Activated T-cell treated with anti-CD3 and anti-CD28 coated beads, Interleukin-2, amount 50 U/mL, for 4 hours (primary cell): Measurements from ENCODE around the gene ULBP3. TPM values are rescaled to one million over a fixed set of nuclear protein-coding genes. Genes with fewer than 3 reads are reported as not detected.
"Not testable (repeated sequence)": the region's sequence is repeated elsewhere in the genome, so short reads cannot be mapped to it uniquely, and the experiment has no call there.

Experiments used
- ATAC-seq, 2 donors: fragments of 200-7000 bp; cut with Tn5 transposase; one replicate each; pipeline ENCODE4 v1.10.0; 2021
- DNase-seq: peaks from one replicate; pipeline ENCODE4 v3.0.0-alpha.2; 2020
- H3K27me3 Mint-ChIP-seq: one replicate; pipeline ENCODE4 v1.8.0; 2021; ENCODE audit warnings: low read depth, mixed read lengths
- H3K36me3 Mint-ChIP-seq: one replicate; pipeline ENCODE4 v1.8.0; 2022; ENCODE audit warnings: mixed read lengths; ENCODE audit not compliant: insufficient read depth
- H3K4me1 Mint-ChIP-seq: one replicate; pipeline ENCODE4 v1.8.0; 2021; ENCODE audit warnings: low read depth, mixed read lengths
- H3K4me3 Mint-ChIP-seq: one replicate; pipeline ENCODE4 v1.8.0; 2021; ENCODE audit warnings: mild to moderate bottlenecking, moderate library complexity, mixed read lengths
- H3K9me3 Mint-ChIP-seq: one replicate; pipeline ENCODE4 v1.8.0; 2021; ENCODE audit warnings: mixed read lengths
- total RNA-seq, 3 donors: library from RNA; stranded (reverse); gene quantifications; one replicate each; pipeline ENCODE4 v1.2.1, GENCODE V29; 2021

ULBP3 gene
- total RNA-seq, 3 donors from 2014 or later = 0.40 to 1.1 (median 0.63) TPM

DNA sequence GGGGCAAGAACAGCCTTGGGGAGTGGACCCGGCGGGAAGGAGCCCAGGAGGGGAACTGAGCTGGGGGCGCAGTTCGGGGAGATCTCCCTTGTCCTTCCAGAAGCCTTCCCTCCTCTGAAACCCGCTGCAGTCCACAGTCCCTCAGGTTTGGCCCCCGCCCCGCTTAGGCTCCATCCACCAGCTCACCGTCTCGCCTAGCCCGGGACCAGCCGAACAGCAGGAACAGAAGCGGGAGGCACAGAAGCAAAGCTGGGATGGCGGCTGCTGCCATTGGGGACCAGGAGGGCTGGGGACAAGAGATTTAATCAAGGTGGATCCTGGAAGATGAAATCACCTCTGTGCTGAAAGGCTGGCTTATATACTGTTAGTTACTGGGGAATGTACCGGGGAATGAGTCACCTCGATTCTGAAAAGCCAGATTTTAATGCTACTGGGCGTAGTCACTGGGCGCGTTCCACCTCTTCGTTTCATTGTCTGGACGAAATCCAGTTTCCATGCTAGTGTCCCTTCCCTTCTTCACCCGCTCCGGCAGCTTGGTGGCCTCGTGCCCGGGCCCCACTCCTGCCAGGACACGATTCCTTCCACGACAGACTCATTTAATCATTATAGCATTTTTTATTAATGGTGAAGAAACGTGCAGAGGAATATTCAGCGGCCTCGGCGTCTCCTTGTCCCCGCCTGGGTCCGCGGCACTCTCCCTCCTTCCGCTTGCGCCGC lies 43.6 kb downstream of the ULBP3 start, which contains the start of gene RAET1L:
TSS of gene RAET1L (minus strand) at position 332 of the 717 bp plus-strand sequence. CDS start at position 271, 61 bp downstream.
- ATAC-seq (peak; percentile 93 to 96), DNase-seq (no peak)
- no peak within 1 kb of the TSS for H3K4me3 Mint-ChIP-seq
- peaks cover 6% of the 10 kb centered on the region for H3K4me1 Mint-ChIP-seq
- peaks cover 53% of the 10 kb centered on the region for H3K27me3 Mint-ChIP-seq
- no peaks in the 10 kb centered on the region for H3K9me3 Mint-ChIP-seq
- no peaks in the 10 kb centered on the region for H3K36me3 Mint-ChIP-seq

DNA sequence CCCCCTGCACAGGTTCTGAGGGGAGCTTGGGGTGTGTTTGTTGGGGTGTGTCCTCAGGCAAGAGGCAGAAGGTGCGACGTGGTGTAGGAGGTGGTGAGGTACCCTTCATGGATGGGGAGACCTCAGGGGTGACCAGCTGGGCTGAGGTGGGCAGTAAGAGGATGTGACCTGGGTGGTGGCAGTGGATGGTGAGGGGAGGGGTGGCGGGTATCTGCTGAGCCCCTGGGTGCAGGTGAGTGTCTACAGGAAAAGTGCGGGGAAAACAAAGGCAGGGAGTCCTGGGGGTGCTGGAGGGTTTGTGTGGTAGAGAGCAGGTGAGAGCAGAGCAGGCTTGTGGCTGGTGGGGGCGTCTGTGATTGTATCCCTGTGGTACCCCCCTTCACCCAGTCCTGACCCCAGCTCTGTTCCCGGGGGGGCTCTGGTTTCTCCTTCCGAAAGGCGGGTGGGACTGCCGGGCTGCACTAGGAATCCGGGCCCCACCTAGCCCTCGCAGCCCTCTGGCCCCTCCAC lies 44.2 kb downstream of the ULBP3 start:
- Mint-ChIP-seq H3K27me3 (peaks cover 54% of the 10 kb centered on the region), H3K4me3 (no peak overlapping the region)

DNA sequence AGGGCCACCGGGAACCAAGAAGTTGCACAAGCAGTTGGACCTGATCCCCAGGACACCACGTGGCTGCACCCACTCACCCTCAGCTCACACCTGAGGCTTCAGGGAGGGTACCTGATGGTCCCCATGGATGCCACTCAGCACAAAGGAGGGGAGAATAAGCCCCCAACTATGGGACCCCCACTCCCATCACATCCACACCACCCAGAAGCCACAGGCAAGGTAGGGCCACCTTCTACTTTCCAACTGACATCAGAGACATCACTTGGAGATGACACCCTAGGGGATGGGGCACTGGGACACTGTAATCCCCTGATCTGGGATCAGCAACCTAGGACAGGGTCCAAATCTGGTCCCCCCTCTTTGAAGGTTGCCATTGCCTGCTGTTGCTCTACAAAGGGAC lies 44.9 kb downstream of the ULBP3 start:
- H3K27me3 Mint-ChIP-seq = peaks cover 58% of the 10 kb centered on the region
- H3K9me3 Mint-ChIP-seq, H3K4me3 Mint-ChIP-seq, DNase-seq, H3K4me1 Mint-ChIP-seq, H3K36me3 Mint-ChIP-seq, ATAC-seq: not testable (repeated sequence)

More for the DNA sequence above, 44.2 kb downstream of the ULBP3 start:
- Mint-ChIP-seq H3K9me3 (no peaks in the 10 kb centered on the region), H3K36me3 (no peaks in the 10 kb centered on the region), H3K4me1 (peaks cover 6% of the 10 kb centered on the region)
- ATAC-seq = no peak
- DNase-seq = no peak

DNA sequence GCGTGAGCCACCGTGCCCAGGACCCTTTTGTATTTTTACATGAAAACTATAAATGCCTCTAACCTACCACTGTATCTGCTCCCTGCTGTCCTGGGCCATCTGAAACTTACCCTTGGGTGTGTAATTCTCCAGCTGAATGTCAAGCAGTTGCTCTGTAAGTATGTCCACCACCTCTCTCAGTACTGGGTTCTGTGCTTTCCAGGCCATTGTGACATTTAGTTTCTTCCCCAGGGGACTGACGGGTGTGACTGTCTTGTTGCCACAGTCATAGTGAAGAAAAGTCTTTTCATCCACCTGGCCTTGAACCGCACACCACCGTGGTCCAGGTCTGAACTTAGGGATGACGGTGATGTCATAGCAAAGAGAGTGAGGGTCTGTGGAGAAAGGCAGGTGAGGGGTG lies 47.1 kb downstream of the ULBP3 start:
- peaks cover 59% of the 10 kb centered on the region for H3K27me3 Mint-ChIP-seq
- DNase-seq, H3K9me3 Mint-ChIP-seq, H3K36me3 Mint-ChIP-seq, H3K4me3 Mint-ChIP-seq, H3K4me1 Mint-ChIP-seq, ATAC-seq: not testable (repeated sequence)

DNA sequence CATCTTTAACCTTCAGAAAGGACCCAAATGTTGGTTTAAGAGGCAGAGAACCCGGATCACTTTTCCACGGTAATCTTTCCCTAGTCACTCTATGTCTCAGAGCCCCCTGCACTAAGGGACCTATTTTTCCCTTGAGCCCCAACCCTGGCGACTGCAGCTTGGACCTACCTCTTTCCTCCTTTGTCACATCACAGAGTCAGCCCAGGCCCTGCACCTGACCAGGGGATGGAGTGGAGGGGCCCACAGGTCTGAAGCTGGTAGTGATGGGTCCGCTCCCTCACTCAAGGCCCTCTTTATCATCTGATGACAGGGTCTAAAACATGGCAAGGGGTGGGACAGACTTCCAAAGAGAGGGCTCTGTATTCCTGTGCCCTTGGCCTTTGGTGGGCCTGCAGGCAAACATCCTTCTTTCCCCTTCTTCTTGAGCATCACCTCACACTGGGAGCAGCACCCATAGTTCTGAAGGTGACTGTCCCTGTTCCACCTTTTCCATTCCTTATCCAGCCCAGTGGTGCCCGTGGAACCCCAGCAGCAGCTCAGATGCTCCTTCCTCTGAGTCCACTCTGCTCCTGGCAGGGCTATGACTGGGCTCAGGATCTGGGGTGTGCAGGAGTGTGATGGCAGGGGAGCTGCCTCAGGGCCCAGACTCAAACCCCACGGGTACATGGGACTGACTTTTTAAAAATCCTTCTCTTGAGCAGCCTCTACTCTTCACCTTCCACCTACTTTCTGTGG lies 49.9 kb downstream of the ULBP3 start:
- Mint-ChIP-seq H3K4me3 (no peak overlapping the region), H3K4me1 (peaks cover 18% of the 10 kb centered on the region), H3K9me3 (no peaks in the 10 kb centered on the region), H3K36me3 (no peaks in the 10 kb centered on the region), H3K27me3 (peaks cover 58% of the 10 kb centered on the region)
- no peak for DNase-seq
- ATAC-seq = no peak

DNA sequence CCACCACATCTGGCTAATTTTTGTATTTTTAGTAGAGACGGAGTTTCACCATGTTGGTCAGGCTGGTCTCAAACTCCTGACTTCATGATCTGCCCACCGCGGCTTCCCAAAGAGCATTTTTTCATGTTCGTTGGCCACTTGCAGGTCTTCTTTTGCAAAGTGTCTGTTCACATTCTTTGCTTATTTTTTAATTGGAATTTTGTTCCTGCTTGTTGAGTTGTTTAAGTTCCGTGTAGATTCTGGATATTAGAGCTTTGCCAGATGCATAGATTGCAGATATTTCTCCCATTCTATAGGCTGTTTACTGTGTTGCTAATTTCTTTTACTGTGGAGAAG lies 51.8 kb downstream of the ULBP3 start:
- not testable (repeated sequence) for H3K36me3 Mint-ChIP-seq, H3K9me3 Mint-ChIP-seq, ATAC-seq, H3K4me3 Mint-ChIP-seq, DNase-seq
- Mint-ChIP-seq H3K27me3 (peaks cover 70% of the 10 kb centered on the region), H3K4me1 (peaks cover 21% of the 10 kb centered on the region)

DNA sequence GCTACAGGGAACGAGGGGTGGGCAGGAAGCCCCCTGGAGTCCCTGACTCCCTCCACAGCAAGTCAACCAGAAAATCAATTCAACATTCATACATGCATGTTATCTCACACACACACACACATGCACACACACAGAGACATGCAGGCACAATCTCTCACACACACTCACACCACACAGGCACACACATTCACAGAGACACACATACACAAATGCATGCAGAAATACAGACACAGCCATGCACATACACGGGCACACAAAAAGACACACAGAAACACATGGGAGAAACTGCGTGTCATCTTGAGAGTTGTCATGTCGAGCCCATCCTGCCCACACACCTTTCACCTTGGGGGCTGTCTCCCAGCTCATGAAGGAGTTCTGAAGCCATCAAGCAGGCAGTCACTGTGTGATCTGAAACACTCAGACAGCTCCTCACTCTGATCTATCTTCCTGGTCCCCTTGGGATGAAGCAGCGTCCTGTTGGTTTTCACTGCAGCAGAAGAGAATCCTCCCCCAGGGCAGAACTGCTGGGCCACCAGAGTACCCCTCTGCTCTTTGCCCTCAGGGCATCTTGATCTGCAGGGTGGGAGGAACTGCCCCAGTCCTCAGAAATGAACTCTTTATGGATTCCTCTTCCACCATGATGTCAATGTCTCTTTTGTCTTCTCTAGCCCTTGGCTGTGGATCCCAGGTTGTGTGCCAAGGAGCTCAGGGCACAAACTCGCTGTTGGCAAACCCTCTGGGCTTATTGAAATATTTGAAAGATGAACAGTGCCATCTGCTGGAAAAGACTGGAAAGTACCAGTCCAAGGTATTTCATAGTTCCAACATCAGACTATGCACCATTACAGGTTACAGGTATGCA lies 52.4 kb downstream of the ULBP3 start:
- DNase-seq (peak; percentile 43), ATAC-seq (peak; percentile 74 to 76)
- no peaks in the 10 kb centered on the region for H3K9me3 Mint-ChIP-seq
- H3K4me1 Mint-ChIP-seq = peaks cover 21% of the 10 kb centered on the region
- peaks cover 73% of the 10 kb centered on the region for H3K27me3 Mint-ChIP-seq
- no peaks in the 10 kb centered on the region for H3K36me3 Mint-ChIP-seq
- no peak overlapping the region for H3K4me3 Mint-ChIP-seq

DNA sequence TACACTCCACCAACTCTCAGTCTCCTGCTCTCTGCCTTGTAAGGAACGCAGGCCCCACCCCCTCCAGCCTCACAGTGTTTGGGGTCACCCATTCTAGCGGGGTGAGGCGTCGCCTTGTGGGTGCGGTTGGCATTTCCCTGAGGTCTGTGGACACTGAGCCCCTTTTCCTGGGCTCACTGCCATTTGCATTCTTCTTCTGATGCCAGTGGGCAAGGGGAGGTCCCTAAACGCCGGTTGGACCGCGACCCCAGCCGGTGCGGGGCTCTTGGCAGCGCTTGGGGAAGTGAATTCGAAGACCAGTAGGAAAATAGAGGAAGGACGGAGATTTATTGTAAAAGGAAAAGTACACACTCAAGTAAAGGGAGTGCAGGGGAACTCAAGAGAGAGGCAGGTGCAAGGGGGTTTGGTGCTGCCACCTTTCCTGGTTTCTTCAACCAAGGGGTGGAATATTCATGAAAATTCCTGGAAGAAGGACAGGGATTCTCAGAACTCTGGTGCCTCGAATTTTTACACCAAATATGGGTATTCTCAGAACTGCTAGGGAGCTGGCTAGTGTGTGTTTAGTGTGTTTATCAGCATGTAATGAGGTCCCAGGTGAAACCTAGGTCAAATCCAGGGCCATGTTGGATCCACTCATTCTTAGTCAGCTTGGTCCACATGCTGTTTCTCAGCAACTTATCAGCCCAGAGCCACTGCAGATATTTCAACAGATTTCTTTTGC lies 53.5 kb downstream of the ULBP3 start:
- H3K9me3 Mint-ChIP-seq, ATAC-seq, DNase-seq, H3K36me3 Mint-ChIP-seq, H3K4me3 Mint-ChIP-seq: not testable (repeated sequence)
- peaks cover 21% of the 10 kb centered on the region for H3K4me1 Mint-ChIP-seq
- H3K27me3 Mint-ChIP-seq = peaks cover 77% of the 10 kb centered on the region

DNA sequence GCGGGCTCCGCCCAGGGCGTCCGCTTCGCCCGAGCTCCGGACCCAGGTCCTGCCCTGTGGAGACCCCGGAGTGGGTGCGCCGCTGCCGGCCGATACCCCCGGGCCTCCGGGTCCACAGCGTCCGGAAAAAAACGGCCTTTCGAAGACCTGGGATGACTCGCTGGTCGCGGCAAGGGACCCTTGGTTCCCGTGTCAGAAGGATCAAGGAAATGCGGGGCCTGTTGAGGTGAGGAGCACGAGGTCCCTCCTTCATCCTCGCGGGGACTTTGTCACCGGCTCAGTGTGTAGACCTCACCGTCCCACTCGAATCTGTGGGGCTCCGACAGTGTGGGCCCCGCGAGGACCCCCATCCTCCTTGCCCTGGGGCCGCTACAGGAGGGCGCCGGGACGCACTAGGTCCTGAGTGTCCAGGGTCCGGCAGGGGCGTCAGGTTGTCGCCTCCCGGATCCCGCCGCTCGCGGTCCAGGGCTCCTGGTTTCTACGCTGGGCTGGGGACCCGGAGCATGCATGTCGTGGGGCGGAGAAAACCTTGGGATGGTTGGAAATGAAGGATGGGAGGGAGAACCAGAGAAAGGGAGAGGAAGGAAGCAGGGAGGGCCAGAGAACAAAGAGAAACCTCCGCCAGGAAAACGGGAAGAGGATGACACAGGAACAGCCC lies 54.2 kb downstream of the ULBP3 start:
- not testable (repeated sequence) for H3K36me3 Mint-ChIP-seq, H3K4me3 Mint-ChIP-seq, DNase-seq, ATAC-seq, H3K9me3 Mint-ChIP-seq
- peaks cover 82% of the 10 kb centered on the region for H3K27me3 Mint-ChIP-seq
- H3K4me1 Mint-ChIP-seq = peaks cover 21% of the 10 kb centered on the region

DNA sequence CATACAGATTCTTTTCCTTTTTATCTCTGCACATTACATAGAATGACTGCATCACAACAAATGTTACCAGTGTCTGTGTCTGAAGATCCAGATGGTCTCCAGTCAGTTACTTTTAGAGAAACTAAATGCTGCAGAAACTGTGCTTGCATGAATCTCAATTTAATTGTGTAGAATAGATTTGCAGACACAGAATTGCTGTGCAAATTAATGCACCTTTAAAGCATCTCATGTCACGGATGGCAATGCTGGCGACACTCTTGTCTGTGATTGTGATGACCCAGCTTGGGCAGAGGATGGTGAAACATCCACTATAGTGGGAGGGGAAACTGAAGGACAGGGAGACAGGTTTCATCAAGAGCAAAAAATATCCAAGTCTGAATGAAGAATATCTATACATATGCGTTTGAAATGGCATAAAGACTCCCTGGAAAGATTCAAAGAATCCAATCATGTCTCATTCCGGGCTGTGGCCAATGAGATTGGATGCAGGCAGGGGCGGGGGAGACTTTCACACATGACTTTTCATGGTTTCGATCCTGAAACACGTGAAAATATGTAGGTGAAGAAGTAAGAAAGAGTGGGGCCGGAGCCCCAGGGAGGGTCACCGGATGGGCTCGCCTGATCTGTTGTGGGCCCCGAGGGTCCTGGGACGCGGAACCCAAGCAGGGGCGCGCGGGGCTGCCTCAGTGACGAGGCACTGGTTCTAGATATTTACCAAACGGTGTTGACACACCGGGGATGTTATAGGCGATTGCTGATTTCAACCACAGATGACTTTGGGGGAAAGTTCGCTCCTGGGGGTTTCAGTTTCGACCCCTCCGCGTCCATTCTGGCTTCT lies 54.9 kb downstream of the ULBP3 start:
- Mint-ChIP-seq H3K4me3 (peak overlapping the region; percentile 40), H3K27me3 (peaks cover 85% of the 10 kb centered on the region)
- ATAC-seq = peak in 1 of 2 donors; percentile 20

DNA sequence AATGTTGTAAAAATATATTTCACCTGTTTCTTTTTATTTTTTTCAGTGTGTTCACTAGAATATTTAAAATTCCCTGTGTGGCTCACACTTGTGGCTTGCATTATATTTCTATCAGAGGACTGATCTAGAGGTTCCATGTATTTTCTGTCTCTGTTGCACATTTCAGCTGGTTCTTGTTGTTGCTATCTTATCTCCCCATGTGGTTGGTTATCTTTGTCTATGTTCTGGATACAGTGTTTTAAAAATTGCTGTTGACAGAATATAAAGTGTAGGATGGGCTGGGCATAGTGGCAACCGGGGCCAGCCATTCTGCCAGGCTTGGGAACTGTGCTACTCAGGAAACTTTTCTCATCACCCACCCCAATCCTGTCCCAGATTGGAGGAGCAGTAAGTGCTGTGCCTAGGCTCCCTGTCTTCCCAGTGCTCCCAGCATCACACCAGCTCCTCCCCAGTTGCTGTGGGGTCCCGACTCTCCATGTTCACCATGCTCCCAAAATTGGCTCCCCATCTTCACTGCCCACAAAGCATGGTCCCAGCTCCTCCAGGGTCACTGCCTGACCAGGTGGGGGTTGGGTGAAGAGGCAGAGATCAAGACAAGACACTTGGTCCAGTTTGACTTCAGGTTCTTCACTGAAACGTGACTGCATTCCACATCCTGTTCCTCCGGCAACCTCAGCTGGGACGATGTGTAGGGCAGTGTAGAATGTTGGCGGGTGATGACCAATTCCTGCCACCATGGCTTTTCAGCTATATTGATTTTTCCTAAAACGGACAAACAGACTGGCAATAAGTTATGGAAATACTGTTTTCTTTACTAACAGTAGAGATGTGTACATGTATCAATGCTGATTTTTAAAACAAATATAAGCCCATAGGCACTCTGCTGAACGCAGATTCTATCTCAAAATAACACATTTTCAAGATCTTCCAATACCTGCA lies 55.8 kb downstream of the ULBP3 start:
- H3K27me3 Mint-ChIP-seq = peaks cover 85% of the 10 kb centered on the region
- H3K4me1 Mint-ChIP-seq = peaks cover 21% of the 10 kb centered on the region
- not testable (repeated sequence) for H3K36me3 Mint-ChIP-seq, H3K4me3 Mint-ChIP-seq, H3K9me3 Mint-ChIP-seq, DNase-seq, ATAC-seq

More for the DNA sequence above, 54.9 kb downstream of the ULBP3 start:
- peaks cover 21% of the 10 kb centered on the region for H3K4me1 Mint-ChIP-seq
- not testable (repeated sequence) for H3K36me3 Mint-ChIP-seq, H3K9me3 Mint-ChIP-seq, DNase-seq
